HL-60/S4 (cell line): Measurements from ENCODE around the gene NAIF1.
"Not testable (repeated sequence)": the region's sequence is repeated elsewhere in the genome, so short reads cannot be mapped to it uniquely, and the experiment has no call there.

Experiments
- in situ Hi-C: fragments of 300-500 bp; cut with MboI; formaldehyde crosslinking; loops from 2 replicates; pipeline ENCODE4 v1.14.3; 2022; ENCODE audit warnings: low sequenced_read_pairs

Gene NAIF1

GRCh38 chr9:128088253-128088945, 21.3 kb upstream of the NAIF1 start:
- in situ Hi-C loops: no loop called here

GRCh38 chr9:128087262-128087661, 20.1 kb upstream of the NAIF1 start:
- in situ Hi-C loops: no loop called here

DNA sequence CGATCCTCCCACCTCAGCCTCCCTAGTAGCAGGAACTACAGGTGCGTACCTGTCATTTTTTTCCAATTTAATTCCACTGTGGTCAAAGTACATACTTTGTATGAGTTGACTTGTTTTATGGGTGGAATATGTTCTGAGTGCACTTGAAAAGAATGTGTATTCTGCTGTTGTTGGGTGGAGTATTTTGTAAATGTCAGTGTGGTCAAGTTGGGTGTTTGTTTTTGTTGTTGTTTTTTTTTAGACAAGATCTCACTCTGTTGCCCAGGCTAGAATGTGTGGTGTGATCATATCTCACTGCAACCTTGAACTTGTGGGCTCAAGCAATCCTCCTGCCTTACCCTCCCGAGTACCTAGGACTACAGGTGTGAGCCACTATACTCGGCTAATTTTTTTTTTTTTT, 18.8 kb upstream of the NAIF1 start:
- in situ Hi-C loops: no loop called here

DNA sequence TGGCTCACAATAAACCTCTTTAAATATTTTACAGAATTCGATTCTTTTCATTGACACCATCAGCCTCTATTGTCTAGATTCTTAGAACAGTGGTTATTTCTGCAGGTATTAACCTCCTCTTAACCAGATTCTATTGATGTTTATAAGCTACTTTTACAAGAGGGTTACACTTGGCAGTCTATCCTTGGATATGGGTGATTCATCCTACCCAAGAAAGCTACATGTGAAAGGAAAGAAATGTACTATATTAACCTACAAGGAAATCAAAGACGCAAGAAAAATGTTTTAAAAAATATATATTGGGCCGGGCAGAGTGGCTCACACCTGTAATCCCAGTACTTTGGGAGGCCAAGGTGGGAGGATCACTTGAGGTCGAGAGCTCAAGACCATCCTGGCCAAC, 17.6 kb upstream of the NAIF1 start:
- in situ Hi-C loops: no loop called here

GRCh38 chr9:128082151-128082550, 15.0 kb upstream of the NAIF1 start:
- in situ Hi-C loops: no loop called here

- in situ Hi-C loops: no loop called here
These were observed 13.9 kb upstream of the NAIF1 start for GRCh38 chr9:128081056-128081455.

GRCh38 chr9:128080206-128080605, 13.1 kb upstream of the NAIF1 start:
- in situ Hi-C loops: no loop called here

DNA sequence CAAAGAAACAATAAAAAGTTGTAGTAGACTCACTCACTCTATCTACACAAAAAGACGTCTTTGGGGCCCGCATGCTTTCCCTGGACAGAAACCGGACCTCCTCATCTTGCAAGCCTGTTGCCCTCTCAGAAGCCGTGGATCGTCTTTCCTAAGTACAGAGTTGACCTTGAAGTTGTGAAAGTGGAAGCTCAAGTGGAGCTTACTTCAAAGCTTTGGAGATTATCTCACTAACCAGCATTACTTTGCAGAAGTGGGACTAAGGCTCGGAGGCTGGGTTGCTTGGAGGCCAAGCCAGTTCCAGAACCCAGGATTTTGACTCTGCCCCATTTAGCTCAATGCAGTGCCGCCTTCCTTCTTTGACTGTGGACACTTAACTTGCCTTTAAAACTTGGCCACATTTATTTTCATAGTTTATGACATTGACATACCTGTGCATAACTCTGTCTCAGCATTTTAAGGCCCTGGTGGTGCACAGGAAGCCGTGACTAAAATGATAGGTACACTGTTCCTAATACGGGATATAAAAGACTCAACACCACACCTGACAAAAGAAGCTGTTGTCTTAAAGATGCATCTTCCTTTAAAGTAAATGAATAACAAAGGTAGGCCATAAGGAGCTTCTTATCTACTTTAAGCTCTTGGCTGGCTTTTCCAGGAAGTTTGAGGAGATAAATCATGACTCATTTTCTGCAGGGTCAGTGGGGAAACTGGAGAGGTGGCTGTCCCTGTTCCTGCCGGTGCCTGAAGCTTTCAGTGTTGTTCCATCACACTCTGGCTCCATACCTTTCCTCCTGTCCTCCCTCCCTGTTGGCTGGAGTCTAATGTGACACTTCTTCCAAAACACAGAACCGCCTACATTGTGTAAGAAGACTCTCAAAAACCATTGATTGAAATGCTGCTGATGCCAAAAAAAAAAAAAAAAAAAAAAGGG, 11.6 kb upstream of the NAIF1 start:
- in situ Hi-C loops: no loop called here

DNA sequence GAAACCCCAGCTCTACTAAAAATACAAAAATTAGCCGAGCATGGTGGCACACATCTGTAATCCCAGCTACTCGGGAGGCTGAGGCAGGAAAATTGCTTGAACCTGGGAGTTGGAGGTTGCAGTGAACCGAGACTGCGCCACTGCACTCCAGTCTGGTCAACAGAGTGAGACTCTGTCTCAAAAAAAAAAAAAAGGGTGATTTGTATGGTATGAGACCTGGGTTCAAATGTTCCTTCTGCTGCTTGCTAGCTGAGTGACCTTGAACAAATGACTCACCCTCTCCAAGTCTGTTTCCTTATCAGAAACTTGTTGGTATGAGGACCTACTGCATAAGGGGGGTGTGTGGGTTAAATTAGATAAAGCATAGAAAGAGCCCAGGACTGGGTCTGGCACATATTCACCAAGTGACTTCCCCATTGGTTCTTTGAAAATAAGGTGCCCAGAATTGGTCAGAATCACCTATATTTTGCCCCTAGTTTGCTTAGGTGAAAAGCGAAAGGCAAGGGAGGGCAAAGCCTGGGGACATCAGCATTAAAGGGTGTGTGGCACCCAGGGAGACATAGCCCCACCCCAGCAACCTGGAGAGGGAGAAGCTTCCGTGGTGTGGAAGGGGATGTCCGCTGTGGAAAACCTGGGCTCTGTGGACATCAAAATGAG, 10.9 kb upstream of the NAIF1 start:
- in situ Hi-C loops: no loop called here

GRCh38 chr9:128073253-128073886, 6.2 kb upstream of the NAIF1 start:
- in situ Hi-C loops: no loop called here

GRCh38 chr9:128072144-128073021, 5.3 kb upstream of the NAIF1 start:
- in situ Hi-C loops: no loop called here

DNA sequence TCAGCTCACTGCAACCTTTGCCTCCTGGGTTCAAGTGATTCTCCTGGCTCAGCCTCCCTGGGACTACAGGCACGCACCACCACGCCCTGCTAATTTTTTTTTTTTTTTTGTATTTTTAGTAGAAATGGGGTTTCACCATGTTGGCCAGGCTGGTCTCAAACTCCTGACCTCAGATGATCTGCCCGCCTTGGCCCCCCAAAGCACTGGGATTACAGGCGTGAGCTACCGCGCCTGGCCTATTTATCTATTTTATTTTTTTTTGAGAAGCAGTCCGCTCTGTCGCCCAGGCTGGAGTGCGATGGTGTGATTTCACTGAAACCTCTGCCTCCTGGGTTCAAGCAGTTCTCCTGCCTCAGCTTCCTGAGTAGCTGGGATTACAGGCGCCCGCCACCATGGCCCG, 4.4 kb upstream of the NAIF1 start:
- in situ Hi-C loops: not testable (repeated sequence)

DNA sequence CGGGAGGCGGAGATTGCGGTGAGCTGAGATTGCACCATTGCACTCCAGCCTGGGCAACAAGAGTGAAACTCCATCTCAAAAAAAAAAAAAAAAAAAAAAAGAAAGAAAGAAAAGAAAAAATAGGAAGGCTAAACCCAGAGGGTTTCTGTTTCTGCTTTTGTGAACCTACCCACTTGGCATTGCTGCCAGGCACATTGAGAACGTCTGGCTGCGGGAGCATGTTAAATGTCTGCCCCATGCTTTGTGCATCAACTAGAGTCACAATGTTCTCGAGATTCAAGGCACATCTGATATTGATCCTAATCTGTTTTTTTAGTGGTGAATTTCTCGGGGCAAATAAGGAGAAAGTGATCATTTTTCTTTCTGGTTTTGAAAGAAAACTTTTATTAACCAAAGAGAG, 3.8 kb upstream of the NAIF1 start:
- in situ Hi-C loops: no loop called here

- in situ Hi-C loops: no loop called here
These were observed 1.5 kb upstream of the NAIF1 start for GRCh38 chr9:128068386-128069205.

- in situ Hi-C loops: no loop called here
These were observed 695 bp upstream of the NAIF1 start, which contains the start of gene SLC25A25 for GRCh38 chr9:128067645-128068385. Gene SLC25A25 (plus strand): TSS chr9:128068232. CDS start chr9:128068320, 88 bp downstream.

GRCh38 chr9:128065907-128066712, 1.0 kb downstream of the NAIF1 start:
- in situ Hi-C loops: no loop called here
